OCI-LY3 (cell line): ENCODE results near the gene S100A5.
"Not testable (repeated sequence)": the region's sequence is repeated elsewhere in the genome, so short reads cannot be mapped to it uniquely, and the experiment has no call there.

ENCODE experiments used
- H2AFZ ChIP-seq: fragments of 200-600, 300-600 bp; shearing (Covaris generic); 2 replicates; pipeline ENCODE4 v1.6.0; 2014; ENCODE audit warnings: antibody characterized with exemption, low read depth, low read length
- H3K27ac ChIP-seq: fragments of 200-600, 300-600 bp; sonication (generic); 2 replicates; pipeline ENCODE4 v1.5.1; 2014; ENCODE audit warnings: mild to moderate bottlenecking, low read length, moderate library complexity, mixed read lengths
- H3K27me3 ChIP-seq: fragments of 200-600, 300-600 bp; sonication (generic); 2 replicates; pipeline ENCODE4 v1.6.1; 2014; ENCODE audit warnings: low read depth, low read length, mixed read lengths
- H3K36me3 ChIP-seq: fragments of 200-600, 300-600 bp; sonication (generic); replicated peaks from 2 replicates; pipeline ENCODE3; 2014; ENCODE audit warnings: low read depth, low read length, mixed read lengths
- H3K4me1 ChIP-seq: fragments of 300-600, 200-600 bp; sonication (generic); 2 replicates; pipeline ENCODE4 v1.6.1; 2014; ENCODE audit warnings: low read length, mixed read lengths
- H3K4me2 ChIP-seq: fragments of 200-600, 300-600 bp; sonication (generic); 2 replicates; pipeline ENCODE4 v1.6.1; 2014; ENCODE audit warnings: low read length, mixed read lengths
- H3K4me3 ChIP-seq: fragments of 300-600, 200-600 bp; sonication (generic); 2 replicates; pipeline ENCODE4 v1.5.1; 2014; ENCODE audit warnings: antibody characterized with exemption, mild to moderate bottlenecking, low read length, moderate library complexity
- H3K79me2 ChIP-seq: fragments of 300-600, 200-600 bp; shearing (Covaris generic); 2 replicates; pipeline ENCODE4 v1.6.1; 2014; ENCODE audit warnings: mild to moderate bottlenecking, low read length, mixed read lengths
- H3K9ac ChIP-seq: fragments of 300-600, 200-600 bp; shearing (Covaris generic); 2 replicates; pipeline ENCODE4 v1.6.0; 2014; ENCODE audit warnings: mild to moderate bottlenecking, low read length, moderate library complexity
- H3K9me3 ChIP-seq: fragments of 200-600, 300-600 bp; shearing (Covaris generic); 2 replicates; pipeline ENCODE4 v1.6.1; 2014; ENCODE audit warnings: low read length, mixed read lengths; ENCODE audit not compliant: insufficient read depth
- H4K20me1 ChIP-seq: fragments of 200-600, 300-600 bp; sonication (generic); 2 replicates; pipeline ENCODE4 v1.6.1; 2016; ENCODE audit warnings: low read length, mixed read lengths; ENCODE audit not compliant: insufficient read depth
- CTCF ChIP-seq: fragments of 200-600, 300-600 bp; sonication (generic); IDR thresholded peaks from 2 replicates; pipeline ENCODE4 v1.5.1; 2014; ENCODE audit warnings: antibody characterized with exemption, low read length, low read depth
- EZH2phosphoT487 ChIP-seq: fragments of 200-600 bp; shearing (Covaris generic); IDR thresholded peaks from 2 replicates; pipeline ENCODE4 v1.6.1; 2018; ENCODE audit warnings: antibody characterized with exemption, mixed run types, low read depth

S100A5 gene

GRCh38 chr1:153563483-153563901 is 22.8 kb upstream of the S100A5 start:
- no peak overlapping the region for H3K4me2 ChIP-seq

GRCh38 chr1:153562021-153562420 is 21.3 kb upstream of the S100A5 start:
- H3K79me2 ChIP-seq, H3K4me3 ChIP-seq, H2AFZ ChIP-seq, H3K36me3 ChIP-seq, H3K9me3 ChIP-seq, H3K4me2 ChIP-seq, H3K27me3 ChIP-seq, H3K9ac ChIP-seq, H4K20me1 ChIP-seq, H3K27ac ChIP-seq: not testable (repeated sequence)
- H3K4me1 ChIP-seq: peaks cover 19% of the 10 kb centered on the region

More at GRCh38 chr1:153563483-153563901, 22.8 kb upstream of the S100A5 start:
- H3K27ac ChIP-seq: no peak overlapping the region
- no peaks in the 10 kb centered on the region for H4K20me1 ChIP-seq
- H2AFZ ChIP-seq: no peak overlapping the region
- peaks cover 31% of the 10 kb centered on the region for H3K4me1 ChIP-seq
- H3K36me3 ChIP-seq: no peaks in the 10 kb centered on the region
- H3K79me2 ChIP-seq: no peaks in the 10 kb centered on the region
- no peaks in the 10 kb centered on the region for H3K9me3 ChIP-seq
- H3K9ac ChIP-seq: no peak overlapping the region
- TF ChIP-seq CTCF (no peak), EZH2phosphoT487 (no peak)
- no peaks in the 10 kb centered on the region for H3K27me3 ChIP-seq
- no peak overlapping the region for H3K4me3 ChIP-seq

- Histone ChIP-seq H4K20me1 (no peaks in the 10 kb centered on the region), H3K27ac (no peak overlapping the region), H3K79me2 (no peaks in the 10 kb centered on the region), H3K9ac (no peak overlapping the region), H3K36me3 (no peaks in the 10 kb centered on the region), H3K4me1 (peaks cover 14% of the 10 kb centered on the region), H3K27me3 (no peaks in the 10 kb centered on the region), H2AFZ (no peak overlapping the region), H3K9me3 (no peaks in the 10 kb centered on the region), H3K4me3 (no peak overlapping the region), H3K4me2 (no peak overlapping the region)
- no peak for TF ChIP-seq CTCF
- TF ChIP-seq EZH2phosphoT487: no peak
Measured at GRCh38 chr1:153561466-153561985, 20.8 kb upstream of the S100A5 start.

GRCh38 chr1:153560771-153561465 is 20.2 kb upstream of the S100A5 start:
- Histone ChIP-seq H3K79me2 (no peaks in the 10 kb centered on the region), H3K4me3 (no peak overlapping the region), H4K20me1 (no peaks in the 10 kb centered on the region), H3K27ac (no peak overlapping the region), H2AFZ (no peak overlapping the region), H3K4me1 (peaks cover 8% of the 10 kb centered on the region), H3K27me3 (no peaks in the 10 kb centered on the region), H3K4me2 (no peak overlapping the region), H3K36me3 (no peaks in the 10 kb centered on the region), H3K9me3 (no peaks in the 10 kb centered on the region), H3K9ac (no peak overlapping the region)
- TF ChIP-seq EZH2phosphoT487 (no peak), CTCF (no peak)
